PC-3 (cell line): ENCODE measurements around the gene EFNA5.

Source experiments
- CTCF ChIP-seq: fragments of 300-600 bp; sonication (generic); conservative IDR thresholded peaks from 2 replicates; pipeline ENCODE4 v1.5.1; 2017; ENCODE audit warnings: antibody characterized with exemption, low read depth, mild to moderate bottlenecking, low read length
- EZH2 ChIP-seq: fragments of 300-600 bp; sonication (generic); IDR thresholded peaks from one replicate; pipeline ENCODE4 v1.6.1; 2017; ENCODE audit warnings: antibody characterized with exemption, mild to moderate bottlenecking, low read length; ENCODE audit not compliant: unreplicated experiment

GRCh38 chr5:107402434-107403227, 268.1 kb downstream of the EFNA5 start:
- no peak for TF ChIP-seq CTCF
- no peak for TF ChIP-seq EZH2
